HCT116 (cell line): ENCODE results near the gene TENM3.

ENCODE experiments used
- EZH2 ChIP-seq: fragments of 200-600 bp; sonication (generic); IDR thresholded peaks from 2 replicates; pipeline ENCODE4 v1.6.1; 2017; ENCODE audit warnings: antibody characterized with exemption, mixed run types
- POLR2A ChIP-seq: IDR thresholded peaks from 2 replicates; pipeline ENCODE4 v1.7.0; 2011; ENCODE audit warnings: borderline replicate concordance; ENCODE audit not compliant: insufficient read depth, insufficient read length; ENCODE audit errors: extremely low read depth
- RAD21 ChIP-seq: IDR thresholded peaks from 2 replicates; pipeline ENCODE4 v1.6.1; 2012; ENCODE audit warnings: low read depth, mild to moderate bottlenecking
- TF ChIP-seq, protein P1 (sequence below), 3 experiments: fragments of 200-600 bp in 1 of 3; sonication (generic) in 1 of 3; IDR thresholded peaks in 2 of 3; conservative IDR thresholded peaks in 1 of 3; 2 replicates each; pipeline ENCODE4 v1.5.1; 2012 to 2017; ENCODE audit warnings: low read depth in 2 of 3, low read length in 2 of 3, antibody characterized with exemption in 1 of 3, borderline replicate concordance in 1 of 3, control low read depth in 1 of 3, mild to moderate bottlenecking in 1 of 3, mixed read lengths in 1 of 3, mixed run types in 1 of 3, moderate library complexity in 1 of 3; ENCODE audit not compliant: insufficient read depth in 1 of 3
- TF ChIP-seq, protein P2 (sequence below): IDR thresholded peaks from 2 replicates; pipeline ENCODE4 v1.6.1; 2012

DNA sequence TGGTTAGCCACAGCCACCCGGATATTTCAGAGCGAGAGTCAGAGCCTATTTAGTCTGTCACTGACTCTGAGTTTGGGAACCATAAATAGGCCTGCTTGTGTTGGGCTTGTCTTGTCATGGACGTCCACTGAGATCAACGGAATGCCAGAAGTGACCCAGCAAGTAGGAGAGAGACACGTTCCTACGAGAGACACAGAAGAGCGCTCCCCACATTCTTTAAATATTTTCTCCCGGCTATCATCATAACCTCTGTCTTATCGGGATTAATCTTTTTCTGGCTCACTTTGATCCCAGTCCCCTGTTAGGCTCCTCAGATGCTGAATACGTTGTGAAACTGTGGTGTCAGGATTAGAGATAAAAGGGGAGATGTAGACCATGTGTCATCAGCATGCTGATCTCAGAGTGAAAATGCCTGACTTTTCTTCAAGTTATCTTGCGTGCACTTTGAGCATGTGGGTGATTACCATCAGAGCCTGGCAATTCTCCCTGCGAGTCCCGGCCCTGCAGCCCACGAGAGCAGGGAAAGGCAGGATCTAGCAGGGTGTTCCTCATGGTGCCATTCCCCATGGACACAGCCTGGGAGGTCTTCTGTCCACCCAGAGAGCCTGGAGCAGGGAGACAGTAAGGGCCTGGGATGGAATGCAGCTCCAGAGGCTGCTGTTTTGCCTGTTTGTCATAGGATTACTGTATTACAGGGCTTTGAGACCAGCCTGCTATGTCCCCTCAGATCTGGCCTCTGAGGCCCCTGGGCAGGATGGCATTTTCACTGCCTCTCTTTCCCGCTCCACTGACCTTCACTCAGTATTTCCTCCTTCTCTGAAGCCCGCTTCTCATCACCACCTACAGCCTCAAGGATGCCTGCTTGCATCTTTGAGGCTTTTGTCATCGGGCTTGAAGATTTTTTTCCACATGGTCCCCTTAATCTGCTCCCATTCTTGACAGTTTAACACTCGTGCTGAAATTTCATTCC is 2.8 kb upstream of the TENM3 start:
- TF ChIP-seq RAD21 (no peak), EZH2 (no peak), POLR2A (no peak)
- TF ChIP-seq, protein P1, sequence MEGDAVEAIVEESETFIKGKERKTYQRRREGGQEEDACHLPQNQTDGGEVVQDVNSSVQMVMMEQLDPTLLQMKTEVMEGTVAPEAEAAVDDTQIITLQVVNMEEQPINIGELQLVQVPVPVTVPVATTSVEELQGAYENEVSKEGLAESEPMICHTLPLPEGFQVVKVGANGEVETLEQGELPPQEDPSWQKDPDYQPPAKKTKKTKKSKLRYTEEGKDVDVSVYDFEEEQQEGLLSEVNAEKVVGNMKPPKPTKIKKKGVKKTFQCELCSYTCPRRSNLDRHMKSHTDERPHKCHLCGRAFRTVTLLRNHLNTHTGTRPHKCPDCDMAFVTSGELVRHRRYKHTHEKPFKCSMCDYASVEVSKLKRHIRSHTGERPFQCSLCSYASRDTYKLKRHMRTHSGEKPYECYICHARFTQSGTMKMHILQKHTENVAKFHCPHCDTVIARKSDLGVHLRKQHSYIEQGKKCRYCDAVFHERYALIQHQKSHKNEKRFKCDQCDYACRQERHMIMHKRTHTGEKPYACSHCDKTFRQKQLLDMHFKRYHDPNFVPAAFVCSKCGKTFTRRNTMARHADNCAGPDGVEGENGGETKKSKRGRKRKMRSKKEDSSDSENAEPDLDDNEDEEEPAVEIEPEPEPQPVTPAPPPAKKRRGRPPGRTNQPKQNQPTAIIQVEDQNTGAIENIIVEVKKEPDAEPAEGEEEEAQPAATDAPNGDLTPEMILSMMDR (IDR thresholded peaks at IDR 0.05 in 2 of 3, conservative IDR thresholded peaks at IDR 0.05 in 1 of 3; ENCODE audit: borderline replicate concordance in 1 of 3, insufficient read depth in 1 of 3, low read depth in 2 of 3, low read length in 2 of 3): no peak
- TF ChIP-seq, protein P2, sequence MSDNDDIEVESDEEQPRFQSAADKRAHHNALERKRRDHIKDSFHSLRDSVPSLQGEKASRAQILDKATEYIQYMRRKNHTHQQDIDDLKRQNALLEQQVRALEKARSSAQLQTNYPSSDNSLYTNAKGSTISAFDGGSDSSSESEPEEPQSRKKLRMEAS: no peak
